Cardiac muscle cell (in vitro differentiated cells and primary cell): ENCODE results near the gene PHOSPHO2. TPM values are rescaled to one million over a fixed set of nuclear protein-coding genes. Genes with fewer than 3 reads are reported as not detected.
A peak's percentile ranks its signal among the peaks of the same experiment; 100 is the strongest.

Experiments used
- DNase-seq, 2 donors: peaks; one replicate each; pipeline versions ENCODE4 v3.0.0 to v3.0.0-alpha.2; 2010 to 2017; ENCODE audit warnings: low read depth in 1 of 2, low spot score in 1 of 2
- H3K27ac ChIP-seq: fragments of 200-600 bp; sonication (generic); 2 replicates; pipeline ENCODE4 v1.5.1; 2016
- H3K27me3 ChIP-seq: fragments of 200-600 bp; sonication (generic); 2 replicates; pipeline ENCODE4 v1.6.0; 2016; ENCODE audit warnings: control low read depth
- H3K36me3 ChIP-seq: fragments of 200-600 bp; sonication (generic); 2 replicates; pipeline ENCODE4 v1.5.1; 2016; ENCODE audit warnings: control low read depth
- H3K4me1 ChIP-seq: fragments of 200-600 bp; sonication (generic); 2 replicates; pipeline ENCODE4 v1.8.1; 2017; ENCODE audit warnings: low read depth, mild to moderate bottlenecking, mixed run types
- H3K4me3 ChIP-seq: fragments of 200-600 bp; sonication (generic); 2 replicates; pipeline ENCODE4 v1.5.1; 2016; ENCODE audit warnings: mild to moderate bottlenecking
- H3K9me3 ChIP-seq: fragments of 200-600 bp; sonication (generic); 2 replicates; pipeline ENCODE4 v1.5.1; 2017; ENCODE audit warnings: low read depth, mild to moderate bottlenecking, control low read depth
- polyA plus RNA-seq: library from polyadenylated mRNA; unstranded; fragments of >200 nt; fragmentation: Nextera tagmentation; extraction: Ambion mirVana; gene quantifications from 2 replicates; pipeline ENCODE4 v1.2.1, GENCODE V29; 2016
- total RNA-seq: library from RNA; depleted of rRNA; stranded (reverse); fragments of >200 nt; gene quantifications from 2 replicates; pipeline ENCODE4 v1.2.3, GENCODE V29; 2016
- TF ChIP-seq, protein P1 (sequence below): IDR thresholded peaks from 2 replicates; pipeline ENCODE4 v1.5.1; 2012; ENCODE audit warnings: low read depth, mild to moderate bottlenecking, low read length

PHOSPHO2 gene
- total and polyA plus RNA-seq, 2 experiments from 2014 or later: 3.4 to 3.8 TPM

- TF ChIP-seq, protein P1, sequence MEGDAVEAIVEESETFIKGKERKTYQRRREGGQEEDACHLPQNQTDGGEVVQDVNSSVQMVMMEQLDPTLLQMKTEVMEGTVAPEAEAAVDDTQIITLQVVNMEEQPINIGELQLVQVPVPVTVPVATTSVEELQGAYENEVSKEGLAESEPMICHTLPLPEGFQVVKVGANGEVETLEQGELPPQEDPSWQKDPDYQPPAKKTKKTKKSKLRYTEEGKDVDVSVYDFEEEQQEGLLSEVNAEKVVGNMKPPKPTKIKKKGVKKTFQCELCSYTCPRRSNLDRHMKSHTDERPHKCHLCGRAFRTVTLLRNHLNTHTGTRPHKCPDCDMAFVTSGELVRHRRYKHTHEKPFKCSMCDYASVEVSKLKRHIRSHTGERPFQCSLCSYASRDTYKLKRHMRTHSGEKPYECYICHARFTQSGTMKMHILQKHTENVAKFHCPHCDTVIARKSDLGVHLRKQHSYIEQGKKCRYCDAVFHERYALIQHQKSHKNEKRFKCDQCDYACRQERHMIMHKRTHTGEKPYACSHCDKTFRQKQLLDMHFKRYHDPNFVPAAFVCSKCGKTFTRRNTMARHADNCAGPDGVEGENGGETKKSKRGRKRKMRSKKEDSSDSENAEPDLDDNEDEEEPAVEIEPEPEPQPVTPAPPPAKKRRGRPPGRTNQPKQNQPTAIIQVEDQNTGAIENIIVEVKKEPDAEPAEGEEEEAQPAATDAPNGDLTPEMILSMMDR: no peak
- no peaks in the 10 kb centered on the region for H3K27me3 ChIP-seq
- peaks cover 2% of the 10 kb centered on the region for H3K36me3 ChIP-seq
- no peaks in the 10 kb centered on the region for H3K9me3 ChIP-seq
- peak in 1 of 2 donors; percentile 51 for DNase-seq
- H3K4me3 ChIP-seq: no peak overlapping the region
- no peaks in the 10 kb centered on the region for H3K4me1 ChIP-seq
- no peak overlapping the region for H3K27ac ChIP-seq
Measured at GRCh38 chr2:169707626-169708025, 13.4 kb downstream of the PHOSPHO2 start.

DNA sequence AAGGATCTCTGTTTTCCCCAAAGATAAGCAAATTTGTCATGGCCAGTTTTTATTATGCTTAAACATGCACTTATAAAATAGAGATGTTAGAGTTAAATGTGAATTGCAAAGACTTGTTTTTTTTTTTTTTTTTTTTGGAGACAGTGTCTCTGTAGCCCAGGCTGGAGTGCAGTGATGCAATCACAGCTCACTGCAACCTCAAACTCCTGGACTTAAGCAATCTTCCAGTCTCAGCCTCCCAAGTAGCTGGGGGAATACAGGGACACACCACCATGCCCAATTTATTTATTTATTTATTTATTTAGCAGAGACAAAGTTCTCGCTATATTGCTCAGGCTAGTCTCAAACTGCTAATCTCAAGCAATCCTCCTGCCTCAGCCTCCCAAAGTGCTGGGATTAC is 15.1 kb downstream of the PHOSPHO2 start:
- TF ChIP-seq, protein P1: no peak
- Histone ChIP-seq H3K4me1 (no peaks in the 10 kb centered on the region), H3K36me3 (no peaks in the 10 kb centered on the region), H3K27me3 (no peaks in the 10 kb centered on the region), H3K9me3 (no peaks in the 10 kb centered on the region), H3K27ac (no peak overlapping the region), H3K4me3 (no peak overlapping the region)
- peak in 1 of 2 donors; percentile 69 for DNase-seq

- no peaks in the 10 kb centered on the region for H3K36me3 ChIP-seq
- H3K4me3 ChIP-seq: no peak overlapping the region
- H3K9me3 ChIP-seq: no peaks in the 10 kb centered on the region
- H3K27ac ChIP-seq: peak overlapping the region; percentile 39
- TF ChIP-seq, protein P1: no peak
- no peaks in the 10 kb centered on the region for H3K27me3 ChIP-seq
- H3K4me1 ChIP-seq: peaks cover under 1% of the 10 kb centered on the region
- no peak for DNase-seq
Measured at GRCh38 chr2:169709981-169710380, 15.7 kb downstream of the PHOSPHO2 start.

DNA sequence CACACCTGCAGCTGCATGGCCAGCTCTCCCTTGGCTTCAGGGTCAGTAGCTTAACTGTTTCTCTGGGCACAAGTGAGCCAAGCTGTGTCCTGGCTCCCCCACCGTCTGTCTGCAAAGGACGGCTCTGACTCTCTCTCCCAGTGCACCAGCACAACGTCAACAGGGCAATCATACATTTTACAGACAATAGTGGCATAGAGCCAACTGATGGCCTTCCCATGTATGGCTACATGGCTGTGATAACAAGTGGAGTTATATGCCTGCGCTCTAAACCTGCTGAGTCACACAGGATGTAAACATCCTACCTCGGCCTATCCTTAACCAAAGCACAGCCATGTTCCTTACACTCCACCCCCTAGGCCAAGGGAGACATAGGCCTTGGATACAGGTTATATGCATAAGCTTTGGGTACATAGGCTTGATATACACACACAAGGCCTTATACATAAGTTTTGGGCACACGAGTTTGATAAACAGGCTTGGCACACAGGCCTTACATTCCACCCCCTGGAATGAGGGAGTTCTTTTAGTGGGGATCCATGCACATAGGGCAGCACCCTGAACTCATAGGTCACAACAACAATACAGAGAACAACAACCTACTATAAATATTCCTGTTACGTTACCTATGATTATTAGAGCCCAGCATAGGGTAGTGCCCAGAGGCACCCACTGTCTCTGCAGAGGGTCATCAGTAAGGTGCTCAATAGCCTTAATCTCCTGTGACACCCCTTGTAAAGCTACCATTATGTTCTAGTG is 17.7 kb downstream of the PHOSPHO2 start:
- H3K36me3 ChIP-seq: no peaks in the 10 kb centered on the region
- no peak overlapping the region for H3K4me3 ChIP-seq
- H3K27me3 ChIP-seq: no peaks in the 10 kb centered on the region
- peaks cover 16% of the 10 kb centered on the region for H3K4me1 ChIP-seq
- no peak overlapping the region for H3K27ac ChIP-seq
- no peak for DNase-seq
- no peaks in the 10 kb centered on the region for H3K9me3 ChIP-seq
- TF ChIP-seq, protein P1: no peak

- no peak for DNase-seq
- Histone ChIP-seq H3K36me3 (no peaks in the 10 kb centered on the region), H3K27ac (no peak overlapping the region), H3K4me3 (no peak overlapping the region), H3K4me1 (peaks cover 16% of the 10 kb centered on the region), H3K9me3 (no peaks in the 10 kb centered on the region), H3K27me3 (no peaks in the 10 kb centered on the region)
- TF ChIP-seq, protein P1: no peak
Measured at GRCh38 chr2:169712791-169713227, 18.5 kb downstream of the PHOSPHO2 start.
